ENCODE measurements around the gene PDZD2. TPM values are rescaled to one million over a fixed set of nuclear protein-coding genes. Genes with fewer than 3 reads are reported as not detected.

The PDZD2 gene
- total RNA-seq, 1 donor from 2014 or later: 2.6 TPM

- H3K9me3 ChIP-seq (ENCODE audit: control insufficient read depth in 3 of 3, low read length in 3 of 3): no peaks in the 10 kb centered on the region
- H3K27me3 ChIP-seq (ENCODE audit: control insufficient read depth in 3 of 3, insufficient read depth in 3 of 3, low read length in 3 of 3): peaks cover 0 to 18% (median 5%) of the 10 kb centered on the region in 3 donors
- H3K36me3 ChIP-seq (ENCODE audit: control insufficient read depth in 3 of 3, insufficient read depth in 3 of 3, low read length in 3 of 3): no peaks in the 10 kb centered on the region
- H3K9ac ChIP-seq (ENCODE audit: low read depth in 1 of 3, low read length in 3 of 3): no peak overlapping the region
- peaks cover 0 to 17% (median 15%) of the 10 kb centered on the region in 3 donors for H3K4me1 ChIP-seq (ENCODE audit: control insufficient read depth in 3 of 3, insufficient read depth in 3 of 3, low read length in 3 of 3)
- H3K27ac ChIP-seq (ENCODE audit: low read depth, low read length): no peak overlapping the region
- no peak overlapping the region for H3K4me3 ChIP-seq (ENCODE audit: low read length in 3 of 3)
These were observed 212.2 kb downstream of the PDZD2 start for GRCh38 chr5:31850981-31851689.

- Histone ChIP-seq H3K9ac (ENCODE audit: low read depth in 1 of 3, low read length in 3 of 3) (peak overlapping the region in 1 of 3 donors; percentile 8), H3K27me3 (ENCODE audit: control insufficient read depth in 3 of 3, insufficient read depth in 3 of 3, low read length in 3 of 3) (peaks cover 4 to 23% (median 11%) of the 10 kb centered on the region in 3 donors), H3K36me3 (ENCODE audit: control insufficient read depth in 3 of 3, insufficient read depth in 3 of 3, low read length in 3 of 3) (no peaks in the 10 kb centered on the region), H3K4me1 (ENCODE audit: control insufficient read depth in 3 of 3, insufficient read depth in 3 of 3, low read length in 3 of 3) (peaks cover 0 to 17% (median 15%) of the 10 kb centered on the region in 3 donors), H3K4me3 (ENCODE audit: low read length in 3 of 3) (peak overlapping the region in 1 of 3 donors; percentile 77), H3K27ac (ENCODE audit: low read depth, low read length) (peak overlapping the region; percentile 20), H3K9me3 (ENCODE audit: control insufficient read depth in 3 of 3, low read length in 3 of 3) (no peaks in the 10 kb centered on the region)
These were observed 214.6 kb downstream of the PDZD2 start for GRCh38 chr5:31853398-31854135.

GRCh38 chr5:31854181-31855133 is 215.5 kb downstream of the PDZD2 start:
- Histone ChIP-seq H3K36me3 (ENCODE audit: control insufficient read depth in 3 of 3, insufficient read depth in 3 of 3, low read length in 3 of 3) (no peaks in the 10 kb centered on the region), H3K9ac (ENCODE audit: low read depth in 1 of 3, low read length in 3 of 3) (peak overlapping the region; percentile 28 to 79 (median 79)), H3K4me3 (ENCODE audit: low read length in 3 of 3) (peak overlapping the region; percentile 66 to 77 (median 74)), H3K27ac (ENCODE audit: low read depth, low read length) (peak overlapping the region; percentile 37), H3K27me3 (ENCODE audit: control insufficient read depth in 3 of 3, insufficient read depth in 3 of 3, low read length in 3 of 3) (peaks cover 4 to 23% (median 11%) of the 10 kb centered on the region in 3 donors), H3K9me3 (ENCODE audit: control insufficient read depth in 3 of 3, low read length in 3 of 3) (peaks cover 0 to 5% (median 3%) of the 10 kb centered on the region in 3 donors), H3K4me1 (ENCODE audit: control insufficient read depth in 3 of 3, insufficient read depth in 3 of 3, low read length in 3 of 3) (peaks cover 0 to 17% (median 15%) of the 10 kb centered on the region in 3 donors)

GRCh38 chr5:31855134-31856040 is 216.5 kb downstream of the PDZD2 start:
- Histone ChIP-seq H3K36me3 (ENCODE audit: control insufficient read depth in 3 of 3, insufficient read depth in 3 of 3, low read length in 3 of 3) (peaks cover 0 to 4% (median 0%) of the 10 kb centered on the region in 3 donors), H3K4me1 (ENCODE audit: control insufficient read depth in 3 of 3, insufficient read depth in 3 of 3, low read length in 3 of 3) (peaks cover 0 to 17% (median 15%) of the 10 kb centered on the region in 3 donors), H3K27ac (ENCODE audit: low read depth, low read length) (peak overlapping the region; percentile 37), H3K9ac (ENCODE audit: low read depth in 1 of 3, low read length in 3 of 3) (peak overlapping the region; percentile 28 to 79 (median 79)), H3K27me3 (ENCODE audit: control insufficient read depth in 3 of 3, insufficient read depth in 3 of 3, low read length in 3 of 3) (peaks cover 4 to 23% (median 11%) of the 10 kb centered on the region in 3 donors), H3K9me3 (ENCODE audit: control insufficient read depth in 3 of 3, low read length in 3 of 3) (peaks cover under 1 to 14% (median 10%) of the 10 kb centered on the region in 3 donors), H3K4me3 (ENCODE audit: low read length in 3 of 3) (peak overlapping the region; percentile 66 to 77 (median 74))

GRCh38 chr5:31859096-31859495 is 220.2 kb downstream of the PDZD2 start:
- peaks cover 0 to 5% (median 0%) of the 10 kb centered on the region in 3 donors for H3K36me3 ChIP-seq (ENCODE audit: control insufficient read depth in 3 of 3, insufficient read depth in 3 of 3, low read length in 3 of 3)
- H3K4me3 ChIP-seq (ENCODE audit: low read length in 3 of 3): no peak overlapping the region
- H3K9me3 ChIP-seq (ENCODE audit: control insufficient read depth in 3 of 3, low read length in 3 of 3): peaks cover 4 to 15% (median 14%) of the 10 kb centered on the region in 3 donors
- no peak overlapping the region for H3K27ac ChIP-seq (ENCODE audit: low read depth, low read length)
- peaks cover 4 to 23% (median 11%) of the 10 kb centered on the region in 3 donors for H3K27me3 ChIP-seq (ENCODE audit: control insufficient read depth in 3 of 3, insufficient read depth in 3 of 3, low read length in 3 of 3)
- H3K9ac ChIP-seq (ENCODE audit: low read depth in 1 of 3, low read length in 3 of 3): no peak overlapping the region
- peaks cover 0 to 18% (median 14%) of the 10 kb centered on the region in 3 donors for H3K4me1 ChIP-seq (ENCODE audit: control insufficient read depth in 3 of 3, insufficient read depth in 3 of 3, low read length in 3 of 3)

- peaks cover 0 to 10% (median 4%) of the 10 kb centered on the region in 3 donors for H3K4me1 ChIP-seq (ENCODE audit: control insufficient read depth in 3 of 3, insufficient read depth in 3 of 3, low read length in 3 of 3)
- no peak overlapping the region for H3K9ac ChIP-seq (ENCODE audit: low read depth in 1 of 3, low read length in 3 of 3)
- H3K27me3 ChIP-seq (ENCODE audit: control insufficient read depth in 3 of 3, insufficient read depth in 3 of 3, low read length in 3 of 3): peaks cover 4 to 13% (median 11%) of the 10 kb centered on the region in 3 donors
- peaks cover 4 to 15% (median 14%) of the 10 kb centered on the region in 3 donors for H3K9me3 ChIP-seq (ENCODE audit: control insufficient read depth in 3 of 3, low read length in 3 of 3)
- no peak overlapping the region for H3K4me3 ChIP-seq (ENCODE audit: low read length in 3 of 3)
- H3K27ac ChIP-seq (ENCODE audit: low read depth, low read length): no peak overlapping the region
- peaks cover 0 to 5% (median 0%) of the 10 kb centered on the region in 3 donors for H3K36me3 ChIP-seq (ENCODE audit: control insufficient read depth in 3 of 3, insufficient read depth in 3 of 3, low read length in 3 of 3)
These were observed 221.3 kb downstream of the PDZD2 start for GRCh38 chr5:31860278-31860677.

GRCh38 chr5:31860726-31861433 is 221.9 kb downstream of the PDZD2 start:
- H3K4me1 ChIP-seq (ENCODE audit: control insufficient read depth in 3 of 3, insufficient read depth in 3 of 3, low read length in 3 of 3): peaks cover 0 to 7% (median 0%) of the 10 kb centered on the region in 3 donors
- no peak overlapping the region for H3K9ac ChIP-seq (ENCODE audit: low read depth in 1 of 3, low read length in 3 of 3)
- peaks cover 0 to 5% (median 0%) of the 10 kb centered on the region in 3 donors for H3K36me3 ChIP-seq (ENCODE audit: control insufficient read depth in 3 of 3, insufficient read depth in 3 of 3, low read length in 3 of 3)
- H3K9me3 ChIP-seq (ENCODE audit: control insufficient read depth in 3 of 3, low read length in 3 of 3): peaks cover 4 to 15% (median 14%) of the 10 kb centered on the region in 3 donors
- H3K4me3 ChIP-seq (ENCODE audit: low read length in 3 of 3): peak overlapping the region in 1 of 3 donors; percentile 15
- H3K27me3 ChIP-seq (ENCODE audit: control insufficient read depth in 3 of 3, insufficient read depth in 3 of 3, low read length in 3 of 3): peaks cover 4 to 10% (median 9%) of the 10 kb centered on the region in 3 donors
- H3K27ac ChIP-seq (ENCODE audit: low read depth, low read length): no peak overlapping the region

GRCh38 chr5:31861601-31862000 is 222.7 kb downstream of the PDZD2 start:
- no peak overlapping the region for H3K27ac ChIP-seq (ENCODE audit: low read depth, low read length)
- no peak overlapping the region for H3K9ac ChIP-seq (ENCODE audit: low read depth in 1 of 3, low read length in 3 of 3)
- peaks cover under 1 to 4% (median 2%) of the 10 kb centered on the region in 3 donors for H3K27me3 ChIP-seq (ENCODE audit: control insufficient read depth in 3 of 3, insufficient read depth in 3 of 3, low read length in 3 of 3)
- peaks cover 0 to 6% (median 2%) of the 10 kb centered on the region in 3 donors for H3K4me1 ChIP-seq (ENCODE audit: control insufficient read depth in 3 of 3, insufficient read depth in 3 of 3, low read length in 3 of 3)
- no peak overlapping the region for H3K4me3 ChIP-seq (ENCODE audit: low read length in 3 of 3)
- peaks cover 4 to 15% (median 14%) of the 10 kb centered on the region in 3 donors for H3K9me3 ChIP-seq (ENCODE audit: control insufficient read depth in 3 of 3, low read length in 3 of 3)
- peaks cover 0 to 5% (median 0%) of the 10 kb centered on the region in 3 donors for H3K36me3 ChIP-seq (ENCODE audit: control insufficient read depth in 3 of 3, insufficient read depth in 3 of 3, low read length in 3 of 3)

Measured in skeletal muscle tissue (tissue), 4 donors.